UCSD-AML1 (cell line): Measurements from ENCODE around the gene SLC22A12.
"Not testable (repeated sequence)": the region's sequence is repeated elsewhere in the genome, so short reads cannot be mapped to it uniquely, and the experiment has no call there.

ENCODE experiments used
- DNase-seq: peaks from one replicate; lab custom pipeline; 2025; ENCODE audit not compliant: unreplicated experiment; lab: John Stamatoyannopoulos, UW

The SLC22A12 gene

DNA sequence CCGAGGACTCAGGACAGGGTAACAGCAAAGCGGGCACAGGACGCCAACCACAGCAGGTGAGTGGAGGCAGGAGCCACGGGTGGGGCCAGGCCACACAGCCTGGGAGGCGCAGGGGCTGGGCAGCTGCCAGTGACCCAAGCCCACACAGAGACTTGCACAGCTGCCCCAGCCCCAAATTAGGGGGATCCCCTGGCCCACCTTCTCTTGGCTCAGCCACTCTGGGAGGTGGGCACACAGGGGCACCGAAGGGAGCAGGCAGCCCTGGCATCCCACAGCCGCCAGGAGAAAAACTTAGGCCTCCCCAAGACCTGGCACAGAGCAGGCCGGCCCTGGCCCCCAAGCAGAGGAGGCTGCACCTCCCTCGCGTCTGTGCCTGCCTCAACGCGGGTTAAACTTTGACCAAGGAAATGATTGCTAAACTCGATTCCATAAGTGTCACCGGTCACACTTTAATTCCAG, at the start of gene SLC22A12:
Gene SLC22A12 (plus strand): TSS at position 458 of the 459 bp plus-strand sequence. CDS start 337 bp downstream, outside the sequence.
- no peak for DNase-seq

DNA sequence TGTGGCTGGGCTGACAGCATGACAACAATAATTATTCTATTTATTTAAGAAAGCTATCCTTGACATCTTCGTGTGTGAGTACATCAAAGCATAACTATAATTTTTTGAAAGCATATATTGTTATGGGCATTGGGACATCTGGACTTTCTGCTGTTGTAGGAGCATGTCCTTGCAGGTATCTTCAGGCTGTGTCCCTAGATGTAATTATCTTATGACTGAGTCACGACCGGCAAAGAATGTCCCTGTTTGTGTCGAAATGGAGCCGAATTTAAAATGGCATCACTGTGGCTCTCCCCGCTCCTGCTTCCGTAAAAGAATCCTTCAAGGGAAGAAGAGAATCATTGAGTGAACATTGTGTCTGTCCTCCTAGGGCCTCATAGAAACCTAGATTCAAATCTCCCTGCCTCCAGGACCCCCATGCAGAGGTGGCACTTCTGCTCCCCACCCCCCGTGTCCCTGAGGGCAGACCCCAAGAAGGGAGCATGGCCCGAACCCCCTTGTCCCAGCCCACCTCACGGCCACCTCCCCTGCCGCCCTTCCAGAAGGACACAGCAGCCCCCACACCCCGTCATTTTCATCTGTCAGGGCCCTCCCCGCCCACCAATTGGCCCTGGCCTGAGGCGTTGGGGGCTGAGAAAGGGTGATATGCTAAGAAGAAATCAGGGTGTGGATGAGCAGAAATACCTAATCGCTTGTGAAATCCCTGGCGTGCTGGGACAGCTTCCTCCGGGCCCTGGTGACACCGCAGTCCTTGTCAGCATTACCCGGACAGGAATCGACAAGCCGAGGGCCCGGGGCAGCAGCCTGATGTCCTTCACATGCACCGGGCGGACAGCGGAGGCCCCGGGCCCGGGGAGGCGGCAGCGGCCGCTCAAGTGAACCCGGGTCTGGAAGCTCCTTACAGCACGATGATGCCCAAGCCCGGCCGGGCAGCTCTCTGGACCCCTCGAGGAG, 48.6 kb upstream of the SLC22A12 start:
- no peak for DNase-seq

DNA sequence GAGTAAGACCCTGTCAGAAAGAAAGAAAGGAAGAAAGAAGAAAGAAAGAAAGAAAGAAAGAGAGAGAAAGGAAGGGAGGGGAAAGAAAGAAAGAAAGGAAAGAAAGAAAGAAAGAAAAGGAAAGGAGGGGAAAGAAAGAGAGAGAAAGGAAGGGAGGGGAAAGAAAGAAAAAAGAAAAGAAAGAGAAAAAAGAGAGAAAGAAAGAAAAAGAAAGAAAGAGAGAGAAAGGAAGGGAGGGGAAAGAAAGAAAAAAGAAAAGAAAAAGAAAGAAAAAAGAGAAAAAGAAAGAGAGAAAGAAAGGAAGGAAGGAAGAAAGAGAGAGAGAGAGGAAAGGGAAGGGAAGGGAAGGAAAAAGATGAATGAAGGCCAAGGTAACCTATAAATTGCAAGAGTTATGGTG, 47.2 kb upstream of the SLC22A12 start:
- DNase-seq, result no peak

DNA sequence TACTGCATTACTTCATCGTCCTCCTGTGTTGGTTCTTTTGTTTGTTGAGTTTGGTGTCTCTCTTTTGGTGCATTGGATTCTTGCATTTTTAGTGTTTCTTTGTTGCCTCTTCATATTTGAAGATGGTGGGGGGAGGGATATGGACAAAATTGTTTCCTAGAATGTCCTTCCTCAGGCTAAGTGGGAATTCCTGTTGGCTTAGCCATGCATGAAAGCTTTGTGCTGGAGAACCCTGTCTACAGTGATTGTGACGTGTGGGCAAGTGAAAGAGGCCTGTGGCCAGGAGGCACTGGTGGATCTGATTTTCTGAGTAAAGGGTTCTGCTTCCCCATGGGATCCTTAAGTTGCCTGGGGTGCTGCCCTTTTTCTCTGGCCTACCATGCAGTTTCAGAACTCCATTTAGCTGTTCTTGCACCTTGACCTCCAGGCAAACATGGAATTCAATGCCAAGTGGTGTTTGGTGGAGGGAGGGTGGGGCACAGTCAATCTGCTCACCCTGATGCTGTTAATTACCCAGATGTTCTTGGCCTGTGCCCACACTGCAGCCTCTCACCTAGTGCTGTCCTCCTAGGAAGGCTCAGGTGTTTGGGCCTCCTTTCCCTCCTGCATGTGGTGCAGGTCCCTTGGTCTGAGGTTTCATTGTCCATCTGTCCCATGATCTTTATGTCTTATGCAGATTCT, 46.3 kb upstream of the SLC22A12 start:
- DNase-seq, result no peak

DNA sequence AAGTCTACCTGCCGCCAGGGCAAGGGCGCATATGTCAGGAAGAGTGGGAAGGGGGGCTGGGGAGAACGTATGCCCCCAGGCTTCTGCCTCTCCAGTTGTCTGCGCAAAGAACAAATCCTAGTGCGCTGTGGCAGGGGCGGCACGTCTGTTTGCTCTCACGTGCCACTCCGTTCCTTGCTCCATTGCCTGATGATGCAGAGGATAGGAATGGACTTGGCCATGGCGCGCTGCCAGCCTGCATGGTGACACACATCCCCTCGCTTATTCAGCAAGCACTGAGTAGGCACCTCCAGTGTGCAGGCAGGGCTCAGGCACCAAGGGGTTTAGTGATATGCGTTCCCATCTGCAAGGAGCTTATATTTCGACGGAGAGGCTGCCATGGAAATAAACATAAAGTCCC, 45.4 kb upstream of the SLC22A12 start:
- DNase-seq, result no peak

DNA sequence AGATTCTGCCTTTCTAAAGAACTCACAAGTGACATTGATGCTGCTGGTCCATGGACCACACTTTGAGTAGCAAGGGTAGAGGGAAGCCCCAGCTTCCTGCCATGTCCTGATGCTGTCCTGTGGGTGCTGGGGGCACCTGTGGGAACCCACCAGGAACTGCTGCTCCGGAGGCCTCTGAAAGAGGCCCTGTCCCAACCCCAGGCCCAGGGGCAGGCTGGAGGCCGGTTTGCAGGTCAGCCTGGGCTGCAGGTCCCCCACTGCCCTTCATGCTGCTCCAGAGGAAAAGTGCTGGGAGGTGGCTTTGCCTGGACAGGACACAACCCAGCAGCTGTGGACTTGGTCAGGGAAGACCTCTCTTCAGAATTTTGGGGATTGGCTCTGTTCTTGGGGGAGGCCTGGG, 44.8 kb upstream of the SLC22A12 start:
- no peak for DNase-seq

DNA sequence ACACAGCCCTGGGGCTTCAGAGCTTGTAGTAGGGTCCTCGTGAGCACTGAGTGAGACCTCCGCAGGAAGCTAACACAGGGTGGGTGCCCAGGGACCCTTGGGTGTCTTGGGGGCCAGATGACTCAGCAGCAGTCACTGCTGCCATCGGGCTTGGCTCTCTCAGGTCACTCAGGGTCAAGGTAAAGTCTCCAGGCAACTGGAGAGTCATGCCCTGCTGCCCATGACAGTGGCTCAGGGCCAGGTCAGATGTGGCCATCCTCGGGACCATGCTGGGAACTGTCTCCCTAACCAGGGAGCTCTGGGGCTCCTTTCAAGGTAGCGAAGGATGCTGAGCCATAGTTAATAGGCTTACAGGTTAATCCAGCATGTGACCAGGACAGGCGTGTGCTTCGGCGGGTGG, 44.4 kb upstream of the SLC22A12 start:
- no peak for DNase-seq

DNA sequence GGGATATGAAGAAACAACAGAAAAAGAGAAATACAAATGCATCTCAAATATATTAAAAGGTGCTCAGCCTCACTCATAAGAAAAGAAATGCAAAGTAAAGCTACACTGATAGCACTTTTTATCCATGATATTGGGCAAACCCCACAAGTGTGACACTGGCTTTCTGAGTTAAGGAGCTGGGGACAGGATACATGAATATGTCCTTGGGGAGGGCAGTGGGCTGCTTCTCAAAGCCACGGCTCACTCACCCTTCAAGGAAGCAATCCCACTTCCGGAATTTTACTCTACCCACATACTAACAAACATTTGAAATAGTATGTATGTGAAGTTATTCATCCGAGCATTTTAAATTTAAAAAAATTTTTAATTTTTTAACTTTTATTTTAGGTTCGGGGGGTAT, 41.1 kb upstream of the SLC22A12 start:
- DNase-seq, result no peak

DNA sequence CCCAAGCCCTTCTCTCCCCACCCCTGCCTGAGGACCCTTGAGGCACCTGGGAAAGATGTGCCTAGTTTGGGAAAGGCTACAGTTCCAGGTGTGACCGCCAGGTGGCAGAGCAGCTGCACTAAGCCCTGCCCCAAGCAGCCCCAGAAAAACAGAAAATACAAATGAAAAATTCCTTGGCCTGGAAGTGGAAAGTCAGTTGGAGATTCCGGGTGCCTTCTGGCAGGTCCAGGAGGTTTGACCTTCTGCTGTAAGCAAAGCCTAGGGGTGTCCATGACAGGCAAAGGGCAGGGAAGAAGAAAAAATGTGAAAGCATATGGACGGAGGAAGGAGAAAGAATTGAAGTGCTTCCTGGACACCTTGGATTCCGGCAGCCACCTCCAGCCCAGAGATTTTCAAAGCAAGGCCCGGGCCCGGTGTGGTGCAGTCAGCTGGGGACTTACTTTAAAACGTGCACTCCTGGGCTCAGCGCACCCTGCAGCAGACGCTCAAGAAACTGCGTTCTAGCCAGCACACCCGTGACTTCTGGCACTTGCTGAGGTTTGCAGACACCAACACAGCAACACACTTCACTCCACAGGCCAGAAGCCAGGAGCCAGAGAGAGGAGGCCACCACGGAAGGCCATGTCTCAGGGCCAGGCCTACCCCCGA, 37.3 kb upstream of the SLC22A12 start:
- peak; percentile 63 for DNase-seq

DNA sequence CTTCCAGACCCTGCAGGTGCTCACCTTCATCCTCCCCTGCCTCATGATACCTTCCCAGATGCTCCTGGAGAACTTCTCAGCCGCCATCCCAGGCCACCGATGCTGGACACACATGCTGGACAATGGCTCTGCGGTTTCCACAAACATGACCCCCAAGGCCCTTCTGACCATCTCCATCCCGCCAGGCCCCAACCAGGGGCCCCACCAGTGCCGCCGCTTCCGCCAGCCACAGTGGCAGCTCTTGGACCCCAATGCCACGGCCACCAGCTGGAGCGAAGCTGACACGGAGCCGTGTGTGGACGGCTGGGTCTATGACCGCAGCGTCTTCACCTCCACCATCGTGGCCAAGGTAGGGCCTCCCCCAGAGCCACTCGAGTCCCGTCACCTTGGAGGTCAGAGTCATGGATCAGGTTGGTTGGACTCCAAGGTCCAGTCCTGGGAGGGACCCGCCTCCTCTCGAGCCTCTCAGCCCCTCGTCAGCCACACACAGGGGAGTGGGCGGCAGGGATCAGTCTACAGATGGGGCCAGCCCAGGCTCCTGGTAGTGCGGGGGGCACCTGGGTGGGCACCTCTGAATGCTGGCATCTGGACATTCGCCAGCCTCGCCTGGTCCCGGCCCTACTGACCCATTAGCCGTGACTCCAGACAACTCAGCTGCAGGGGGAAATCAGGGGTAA, 34.8 kb upstream of the SLC22A12 start:
- no peak for DNase-seq

DNA sequence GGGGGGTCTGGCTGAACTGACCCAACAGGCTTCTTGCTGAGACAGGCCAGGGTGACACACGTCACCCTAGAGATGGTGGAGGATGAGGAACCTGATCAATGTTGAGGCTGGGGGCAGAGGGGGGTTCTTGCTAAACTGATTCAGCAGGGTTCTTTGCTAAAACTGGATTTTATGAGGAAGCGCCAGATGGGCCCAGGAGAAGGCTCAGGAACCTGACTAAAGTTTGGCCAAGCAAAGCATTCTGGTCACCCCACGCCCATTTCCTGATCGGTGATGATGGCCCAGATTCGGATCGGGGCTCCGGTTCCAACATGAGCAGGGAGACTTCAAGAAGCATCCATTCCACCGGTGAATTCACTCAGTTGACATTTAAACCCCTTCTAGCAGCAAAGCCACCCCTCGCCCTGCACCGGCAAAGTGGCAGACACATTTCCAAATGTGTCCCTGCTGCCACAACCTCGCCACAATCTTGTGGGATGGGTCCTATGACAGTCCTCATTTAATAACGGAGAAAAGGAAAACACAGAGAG, 34.2 kb upstream of the SLC22A12 start:
- DNase-seq, result no peak

DNA sequence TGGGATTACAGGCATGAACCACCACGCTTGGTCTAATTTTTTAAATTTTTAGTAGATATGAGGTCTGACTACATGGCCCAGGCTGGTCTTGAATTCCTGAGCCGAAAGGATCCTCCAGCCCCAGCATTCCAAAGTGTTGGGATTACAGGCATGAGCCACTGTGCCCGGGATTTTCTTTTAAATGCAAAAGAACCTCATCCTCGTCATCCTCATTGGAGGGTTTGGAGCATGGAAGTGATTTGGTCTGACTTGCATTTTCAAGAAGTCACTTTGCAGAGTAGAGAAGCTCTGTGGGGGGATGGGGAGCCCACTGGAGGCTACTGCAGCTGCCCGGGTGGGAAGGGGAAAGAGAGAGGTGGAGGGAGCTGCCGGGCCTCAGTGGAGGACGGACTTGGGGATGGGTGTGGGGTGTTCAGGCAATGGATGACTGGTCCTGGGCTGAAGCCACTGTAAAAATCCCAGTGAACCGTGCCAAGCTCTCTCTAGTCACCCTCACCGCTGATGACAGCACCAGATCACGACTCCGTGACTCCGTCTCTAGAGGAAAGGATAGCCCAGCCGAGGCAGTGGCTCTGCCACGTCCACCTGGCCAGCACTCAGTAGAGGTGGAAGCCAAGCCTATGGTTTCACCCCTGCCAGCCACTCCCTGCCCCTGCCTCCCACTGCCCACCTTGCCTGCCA, 32.8 kb upstream of the SLC22A12 start:
- DNase-seq, result no peak

DNA sequence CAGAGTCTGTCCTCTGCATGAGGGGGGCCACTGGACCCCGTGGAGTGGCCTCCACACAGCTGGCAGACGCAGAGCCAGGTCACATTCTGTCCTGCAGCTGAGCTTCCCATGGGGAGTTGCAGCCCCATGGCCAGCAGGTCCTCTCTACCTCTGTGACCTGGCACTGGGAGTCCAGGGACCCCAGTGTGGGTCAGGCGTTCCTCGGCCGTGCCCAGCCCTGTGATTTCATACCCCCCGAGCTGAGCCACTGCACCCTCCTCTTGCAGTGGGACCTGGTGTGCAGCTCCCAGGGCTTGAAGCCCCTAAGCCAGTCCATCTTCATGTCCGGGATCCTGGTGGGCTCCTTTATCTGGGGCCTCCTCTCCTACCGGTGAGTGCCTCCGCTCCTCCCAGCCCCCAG, 32.2 kb upstream of the SLC22A12 start:
- no peak for DNase-seq

DNA sequence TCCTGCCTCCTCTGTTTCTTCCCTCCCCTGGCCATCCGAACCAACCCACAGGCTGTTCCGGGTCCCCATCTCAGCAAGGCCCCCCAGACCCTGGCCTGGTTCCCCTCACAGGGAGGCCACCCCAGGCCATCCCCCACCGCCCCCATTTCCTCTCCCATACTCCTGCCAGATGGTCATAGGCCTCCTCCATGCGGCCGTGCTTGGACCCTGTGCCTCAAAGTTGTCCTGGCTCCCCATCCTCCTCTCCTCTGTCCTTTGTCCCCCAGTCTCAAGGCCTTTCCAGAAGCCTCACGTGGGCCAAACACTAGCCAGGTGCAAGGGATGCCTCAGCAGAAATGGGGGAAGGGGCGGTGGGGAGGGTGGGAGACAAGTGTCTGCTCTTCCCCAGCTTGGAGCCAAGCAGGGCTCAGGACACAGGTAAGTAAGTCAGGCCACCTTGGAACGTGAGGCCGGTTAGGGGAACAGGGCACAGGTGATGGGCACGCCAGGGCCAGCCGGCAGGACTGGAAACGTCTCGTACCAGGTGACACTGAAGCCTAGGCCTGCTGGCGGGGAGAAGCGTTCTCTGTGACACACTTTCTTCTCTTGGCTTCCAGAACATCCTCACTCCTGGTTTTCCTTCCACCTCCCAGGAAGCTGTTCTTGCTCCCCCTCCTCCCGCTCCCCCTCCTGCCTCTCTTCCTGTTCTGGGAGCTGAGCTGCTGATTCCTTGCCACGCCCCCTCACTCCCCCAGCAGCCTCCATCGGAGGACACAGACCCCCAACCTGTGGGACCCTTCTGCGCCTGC, 31.5 kb upstream of the SLC22A12 start:
- no peak for DNase-seq

DNA sequence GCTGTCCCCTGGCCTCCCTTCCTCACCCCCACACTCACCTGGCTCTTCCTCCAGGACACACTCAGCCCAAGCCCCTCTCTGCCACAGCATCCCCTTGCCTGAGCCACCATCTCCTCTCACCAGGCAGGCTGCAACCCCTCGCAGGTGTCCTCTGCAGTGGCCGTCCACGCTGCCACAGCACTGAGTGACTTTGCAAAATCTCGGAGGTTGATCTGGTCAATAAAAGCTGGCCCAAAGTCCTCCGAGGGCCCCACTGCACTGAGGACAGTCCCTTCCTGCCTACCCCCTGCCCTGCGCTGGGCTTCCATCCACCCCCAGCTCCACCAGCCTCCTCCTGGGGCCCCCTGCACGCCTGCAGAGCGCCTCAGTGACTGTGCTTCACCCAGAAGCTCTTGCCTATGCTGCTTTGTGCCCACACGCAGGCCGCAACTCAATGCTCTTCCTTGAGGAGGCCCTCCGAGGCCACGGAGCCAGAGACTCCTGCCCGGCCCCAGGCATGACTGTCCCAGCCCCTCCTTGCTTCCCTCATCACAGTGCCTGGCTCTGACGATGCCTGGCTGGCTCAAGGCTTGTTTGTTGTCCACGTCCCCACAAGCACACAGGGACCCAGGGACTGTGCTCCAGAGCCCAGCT, 30.8 kb upstream of the SLC22A12 start:
- DNase-seq, result no peak

DNA sequence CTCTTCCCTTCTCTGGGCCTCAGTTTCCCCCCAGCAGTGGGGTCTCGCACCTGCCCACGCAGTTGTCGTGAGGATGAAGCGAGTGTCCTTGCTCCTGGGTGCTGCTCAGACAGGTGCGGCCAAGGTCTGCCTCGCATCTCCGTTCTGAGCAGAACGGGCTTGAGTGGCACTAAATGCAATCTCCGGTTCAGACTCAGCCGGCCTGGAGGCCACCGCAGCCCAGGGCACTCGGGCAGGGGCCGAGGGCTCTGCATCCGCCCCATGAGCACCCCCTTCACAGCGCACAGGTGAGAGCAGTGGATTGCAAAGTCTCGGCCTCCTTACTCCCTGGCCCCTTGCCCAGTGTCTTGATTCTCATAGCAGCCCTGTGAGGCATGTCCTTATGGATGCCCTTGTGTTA, 30.1 kb upstream of the SLC22A12 start:
- no peak for DNase-seq

DNA sequence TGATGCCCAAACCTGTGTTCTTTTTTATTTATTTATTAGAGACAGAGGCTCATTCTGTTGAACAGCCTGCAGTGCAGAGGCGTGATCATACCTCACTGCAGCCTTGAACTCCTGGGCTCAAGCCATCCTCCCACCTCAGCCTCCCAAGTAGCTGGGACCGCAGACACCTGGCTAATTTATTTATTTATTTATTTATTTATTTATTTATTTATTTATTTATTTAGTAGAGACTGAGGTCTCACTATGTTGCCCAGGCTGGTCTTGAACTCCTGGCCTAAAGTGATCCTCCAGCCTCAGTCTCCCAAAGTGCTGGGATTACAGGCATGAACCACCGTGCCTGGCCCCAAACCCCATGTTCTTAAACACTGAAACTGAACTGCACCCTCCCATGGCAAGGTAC, 29.6 kb upstream of the SLC22A12 start:
- DNase-seq, result not testable (repeated sequence)

DNA sequence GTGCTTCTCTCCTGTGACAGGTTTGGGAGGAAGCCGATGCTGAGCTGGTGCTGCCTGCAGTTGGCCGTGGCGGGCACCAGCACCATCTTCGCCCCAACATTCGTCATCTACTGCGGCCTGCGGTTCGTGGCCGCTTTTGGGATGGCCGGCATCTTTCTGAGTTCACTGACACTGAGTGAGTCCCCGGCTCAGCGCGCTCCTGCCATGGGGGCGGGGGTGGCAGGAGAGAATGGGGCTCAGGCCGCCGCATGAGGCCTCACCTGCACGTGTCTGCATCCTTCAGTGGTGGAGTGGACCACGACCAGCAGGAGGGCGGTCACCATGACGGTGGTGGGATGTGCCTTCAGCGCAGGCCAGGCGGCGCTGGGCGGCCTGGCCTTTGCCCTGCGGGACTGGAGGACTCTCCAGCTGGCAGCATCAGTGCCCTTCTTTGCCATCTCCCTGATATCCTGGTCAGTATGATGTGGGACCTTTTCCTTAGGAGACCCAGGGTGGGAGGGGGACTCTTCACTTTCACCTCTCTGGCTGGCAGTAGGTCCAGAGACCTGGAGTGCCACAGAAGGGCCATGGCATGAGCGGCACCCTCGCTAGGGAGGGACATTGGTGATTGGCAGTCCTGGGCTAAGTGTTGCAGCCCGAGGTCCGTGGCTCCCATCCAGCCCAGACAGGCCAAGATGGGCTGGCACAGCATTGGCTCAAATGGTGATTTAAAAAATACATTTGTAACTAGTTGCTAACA, 28.9 kb upstream of the SLC22A12 start:
- DNase-seq, result no peak
